ENCODE data around the gene JAGN1. TPM values are rescaled to one million over a fixed set of nuclear protein-coding genes. Genes with fewer than 3 reads are reported as not detected.

JAGN1 gene
- total RNA-seq, 4 donors from 2014 or later = 22.0 to 80.6 (median 35.8) TPM

DNA sequence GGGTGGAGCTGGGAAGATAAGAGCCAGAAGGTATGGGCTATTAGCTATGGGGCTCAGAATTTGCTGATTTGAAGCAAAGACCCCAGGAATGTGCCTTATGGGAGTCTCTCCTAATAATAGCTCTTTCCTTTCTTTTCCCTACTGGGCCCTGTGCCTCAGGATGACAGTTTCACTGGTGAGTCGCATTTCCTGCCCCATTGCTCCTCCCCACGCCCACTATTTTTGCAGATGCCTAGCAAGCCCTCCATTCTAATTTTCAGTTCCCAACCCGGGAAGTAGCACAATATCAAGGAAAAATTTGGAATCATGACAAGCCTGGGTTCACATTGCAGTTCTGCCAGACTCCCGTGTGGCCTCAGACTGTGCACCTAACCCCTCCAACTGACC is 12.8 kb downstream of the JAGN1 start:
- peak overlapping the region; percentile 10 to 16 for H3K27ac ChIP-seq
- no peaks in the 10 kb centered on the region for H3K36me3 ChIP-seq
- H3K4me3 ChIP-seq = no peak overlapping the region
- no peaks in the 10 kb centered on the region for H3K9me3 ChIP-seq
- no peaks in the 10 kb centered on the region for H3K27me3 ChIP-seq
- intact Hi-C loops (cut with DNase I; ENCODE audit: low total_unique reads) = no loop called here
- no peaks in the 10 kb centered on the region for H3K4me1 ChIP-seq
- no peak for TF ChIP-seq POLR2A (IDR thresholded peaks at IDR 0.05)
- no peak for DNase-seq

GRCh38 chr3:9903904-9904303 is 13.5 kb downstream of the JAGN1 start:
- no peak for DNase-seq
- TF ChIP-seq POLR2A (IDR thresholded peaks at IDR 0.05) (no peak), CTCF (IDR thresholded peaks at IDR 0.05) (no peak)
- H3K27ac ChIP-seq = no peak overlapping the region
- no peak overlapping the region for H3K4me3 ChIP-seq
- intact Hi-C loops (cut with DNase I; ENCODE audit: low total_unique reads) = no loop called here
- H3K9me3 ChIP-seq = no peaks in the 10 kb centered on the region
- H3K27me3 ChIP-seq = no peaks in the 10 kb centered on the region
- no peaks in the 10 kb centered on the region for H3K36me3 ChIP-seq
- no peaks in the 10 kb centered on the region for H3K4me1 ChIP-seq

- Histone ChIP-seq H3K36me3 (no peaks in the 10 kb centered on the region), H3K27me3 (no peaks in the 10 kb centered on the region), H3K4me1 (no peaks in the 10 kb centered on the region), H3K9me3 (no peaks in the 10 kb centered on the region), H3K27ac (no peak overlapping the region), H3K4me3 (no peak overlapping the region)
- intact Hi-C loops (cut with DNase I; ENCODE audit: low total_unique reads) = no loop called here
- TF ChIP-seq CTCF (IDR thresholded peaks at IDR 0.05) (no peak), POLR2A (IDR thresholded peaks at IDR 0.05) (no peak)
- no peak for DNase-seq
Measured at GRCh38 chr3:9906480-9906879, 16.1 kb downstream of the JAGN1 start.

DNA sequence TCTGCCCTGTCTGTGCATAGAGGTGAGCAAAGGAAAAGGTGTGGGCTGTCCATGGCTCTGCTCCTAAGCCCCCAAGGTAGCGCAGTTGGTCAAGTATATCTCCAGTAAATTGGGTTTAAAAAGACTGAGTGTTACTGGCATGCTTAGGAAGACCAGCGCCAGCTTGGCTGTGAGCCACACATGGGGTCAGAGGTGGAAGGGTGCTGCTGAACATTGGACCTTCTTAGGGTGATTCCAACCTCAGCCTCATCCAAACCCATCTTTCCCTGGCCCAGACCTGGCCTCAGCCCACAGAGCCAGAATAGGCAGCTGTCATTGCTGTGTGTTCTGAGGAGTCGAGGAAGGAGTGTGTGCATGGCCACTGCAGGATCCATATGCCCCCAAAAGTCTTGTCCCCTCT is 17.9 kb downstream of the JAGN1 start:
- no peak for TF ChIP-seq CTCF (IDR thresholded peaks at IDR 0.05)
- no peak for TF ChIP-seq POLR2A (IDR thresholded peaks at IDR 0.05)
- Histone ChIP-seq H3K36me3 (no peaks in the 10 kb centered on the region), H3K4me3 (no peak overlapping the region), H3K9me3 (no peaks in the 10 kb centered on the region), H3K27me3 (no peaks in the 10 kb centered on the region), H3K4me1 (no peaks in the 10 kb centered on the region), H3K27ac (no peak overlapping the region)
- no peak for DNase-seq
- intact Hi-C loops (cut with DNase I; ENCODE audit: low total_unique reads) = no loop called here

GRCh38 chr3:9909221-9910013 is 19.0 kb downstream of the JAGN1 start:
- intact Hi-C loops (cut with DNase I; ENCODE audit: low total_unique reads) = loop anchor here (10.0 kb wide), 1 partner anchor 45 kb away; no protein-coding TSS in a partner anchor
- Histone ChIP-seq H3K4me3 (no peak overlapping the region), H3K9me3 (no peaks in the 10 kb centered on the region), H3K36me3 (no peaks in the 10 kb centered on the region), H3K4me1 (peaks cover 0 to 3% of the 10 kb centered on the region in 2 donors), H3K27ac (no peak overlapping the region), H3K27me3 (no peaks in the 10 kb centered on the region)
- TF ChIP-seq CTCF (IDR thresholded peaks at IDR 0.05) (no peak), POLR2A (IDR thresholded peaks at IDR 0.05) (no peak)
- no peak for DNase-seq

Measured in uterus (tissue), 4 donors.